Measurements from ENCODE around the gene PXDN.

PXDN gene

GRCh38 chr2:1585635-1586034 is 158.7 kb downstream of the PXDN start:
- H3K27me3 Mint-ChIP-seq = peaks cover 12% of the 10 kb centered on the region
- no peaks in the 10 kb centered on the region for H3K4me1 Mint-ChIP-seq
- ATAC-seq (ENCODE audit: low read depth) (no peak), DNase-seq (ENCODE audit: low spot score in 2 of 2) (no peak)
- H3K9me3 Mint-ChIP-seq = no peaks in the 10 kb centered on the region
- no peaks in the 10 kb centered on the region for H3K36me3 Mint-ChIP-seq
- no peak overlapping the region for H3K27ac Mint-ChIP-seq
- H3K4me3 Mint-ChIP-seq = no peak overlapping the region

- no peak overlapping the region for H3K4me3 Mint-ChIP-seq
- H3K9me3 Mint-ChIP-seq = no peaks in the 10 kb centered on the region
- peaks cover 11% of the 10 kb centered on the region for H3K27me3 Mint-ChIP-seq
- no peak overlapping the region for H3K27ac Mint-ChIP-seq
- no peak for ATAC-seq (ENCODE audit: low read depth)
- no peaks in the 10 kb centered on the region for H3K4me1 Mint-ChIP-seq
- H3K36me3 Mint-ChIP-seq = no peaks in the 10 kb centered on the region
- DNase-seq (ENCODE audit: low spot score in 2 of 2) = no peak
Observed at GRCh38 chr2:1584691-1585485, 159.4 kb downstream of the PXDN start.

- ATAC-seq (ENCODE audit: low read depth) (no peak), DNase-seq (ENCODE audit: low spot score in 2 of 2) (no peak)
- Mint-ChIP-seq H3K27ac (no peak overlapping the region), H3K36me3 (no peaks in the 10 kb centered on the region), H3K27me3 (peaks cover 11% of the 10 kb centered on the region), H3K4me1 (no peaks in the 10 kb centered on the region), H3K9me3 (no peaks in the 10 kb centered on the region), H3K4me3 (no peak overlapping the region)
Observed at GRCh38 chr2:1584051-1584531, 160.2 kb downstream of the PXDN start.

GRCh38 chr2:1582891-1583341 is 161.4 kb downstream of the PXDN start:
- H3K9me3 Mint-ChIP-seq = no peaks in the 10 kb centered on the region
- H3K4me1 Mint-ChIP-seq = no peaks in the 10 kb centered on the region
- ATAC-seq (ENCODE audit: low read depth) (no peak), DNase-seq (ENCODE audit: low spot score in 2 of 2) (no peak)
- H3K36me3 Mint-ChIP-seq = no peaks in the 10 kb centered on the region
- H3K4me3 Mint-ChIP-seq = no peak overlapping the region
- H3K27ac Mint-ChIP-seq = no peak overlapping the region
- H3K27me3 Mint-ChIP-seq = peaks cover 6% of the 10 kb centered on the region

GRCh38 chr2:1581965-1582625 is 162.2 kb downstream of the PXDN start:
- DNase-seq (ENCODE audit: low spot score in 2 of 2) (no peak), ATAC-seq (ENCODE audit: low read depth) (no peak)
- H3K27ac Mint-ChIP-seq = no peak overlapping the region
- H3K4me1 Mint-ChIP-seq = no peaks in the 10 kb centered on the region
- no peaks in the 10 kb centered on the region for H3K9me3 Mint-ChIP-seq
- H3K36me3 Mint-ChIP-seq = no peaks in the 10 kb centered on the region
- no peak overlapping the region for H3K4me3 Mint-ChIP-seq
- no peaks in the 10 kb centered on the region for H3K27me3 Mint-ChIP-seq
